CD14-positive monocyte (primary cell): ENCODE measurements around the gene RABEPK. TPM values are rescaled to one million over a fixed set of nuclear protein-coding genes. Genes with fewer than 3 reads are reported as not detected.
"Not testable (repeated sequence)": the region's sequence is repeated elsewhere in the genome, so short reads cannot be mapped to it uniquely, and the experiment has no call there.

Source experiments
- DNase-seq, 3 donors: peaks; one replicate each; pipeline ENCODE4 v3.0.0-alpha.2; 2011 to 2022
- H2AFZ ChIP-seq: 2 replicates; pipeline ENCODE4 v1.6.0; 2012; ENCODE audit warnings: mild to moderate bottlenecking, low read depth, low read length, inconsistent platforms; ENCODE audit not compliant: insufficient read depth, poor library complexity, severe bottlenecking
- H3K27ac ChIP-seq, 2 donors: 1 replicate in 1 of 2; 2 replicates in 1 of 2; pipeline ENCODE4 v1.5.1; 2012 to 2013; ENCODE audit warnings: low read length in 2 of 2, control low read depth in 1 of 2, inconsistent platforms in 1 of 2, low read depth in 1 of 2, mild to moderate bottlenecking in 1 of 2
- H3K27me3 ChIP-seq, 2 donors: one replicate each; pipeline versions ENCODE4 v1.6.0 to v1.6.1; 2011 to 2013; ENCODE audit warnings: low read length in 2 of 2; ENCODE audit not compliant: control insufficient read depth in 2 of 2, insufficient read depth in 2 of 2
- H3K36me3 ChIP-seq, 2 donors: replicated peaks in 1 of 2; 1 replicate in 1 of 2; 2 replicates in 1 of 2; pipeline versions ENCODE4 v1.5.1 to v1.6.1; 2012 to 2013; ENCODE audit warnings: low read length in 2 of 2, control low read depth in 1 of 2, inconsistent platforms in 1 of 2, mild to moderate bottlenecking in 1 of 2; ENCODE audit not compliant: insufficient read depth in 2 of 2, control insufficient read depth in 1 of 2
- H3K4me1 ChIP-seq, 2 donors: 1 replicate in 1 of 2; 2 replicates in 1 of 2; pipeline versions ENCODE4 v1.5.1 to v1.6.1; 2012 to 2013; ENCODE audit warnings: low read length in 2 of 2, control low read depth in 1 of 2, inconsistent platforms in 1 of 2, mild to moderate bottlenecking in 1 of 2, moderate library complexity in 1 of 2; ENCODE audit not compliant: insufficient read depth in 2 of 2, control insufficient read depth in 1 of 2
- H3K4me2 ChIP-seq: replicated peaks from 2 replicates; pipeline ENCODE3; 2012; ENCODE audit warnings: low read length, moderate library complexity, mild to moderate bottlenecking; ENCODE audit not compliant: poor library complexity, severe bottlenecking; ENCODE audit errors: extremely low read depth
- H3K4me3 ChIP-seq, 3 experiments: fragments of 200-600 bp in 1 of 3; sonication (generic) in 1 of 3; replicated peaks in 1 of 3; 1 replicate in 2 of 3; 2 replicates in 1 of 3; pipeline ENCODE4 v1.5.1; 2011 to 2013; ENCODE audit warnings: low read length in 3 of 3, mild to moderate bottlenecking in 3 of 3, control low read depth in 2 of 3, low read depth in 2 of 3, inconsistent platforms in 1 of 3, moderate library complexity in 1 of 3
- H3K79me2 ChIP-seq: 2 replicates; pipeline ENCODE4 v1.6.0; 2012; ENCODE audit warnings: mild to moderate bottlenecking, control low read depth, inconsistent platforms, low read length, moderate library complexity; ENCODE audit not compliant: insufficient read depth
- H3K9ac ChIP-seq: 2 replicates; pipeline ENCODE4 v1.6.0; 2017; ENCODE audit warnings: low read length, mild to moderate bottlenecking; ENCODE audit not compliant: insufficient read depth, poor library complexity, severe bottlenecking
- H3K9me3 ChIP-seq, 2 donors: replicated peaks in 1 of 2; 1 replicate in 1 of 2; 2 replicates in 1 of 2; pipeline versions ENCODE4 v1.5.1 to v1.6.1; 2012 to 2013; ENCODE audit warnings: low read length in 2 of 2, control low read depth in 1 of 2; ENCODE audit not compliant: control insufficient read depth in 1 of 2, insufficient read depth in 1 of 2
- H4K20me1 ChIP-seq: 2 replicates; pipeline ENCODE4 v1.6.0; 2012; ENCODE audit warnings: mild to moderate bottlenecking, low read length, control low read depth, moderate library complexity; ENCODE audit not compliant: insufficient read depth
- H3K27ac Mint-ChIP-seq, 7 donors: one replicate each; pipeline ENCODE4 v1.8.0; 2020; ENCODE audit warnings: mild to moderate bottlenecking in 7 of 7, mixed read lengths in 7 of 7, moderate library complexity in 6 of 7, inconsistent platforms in 2 of 7
- H3K27me3 Mint-ChIP-seq, 3 donors: one replicate each; pipeline ENCODE4 v1.8.0; 2021 to 2022; ENCODE audit warnings: low read depth in 3 of 3, mild to moderate bottlenecking in 3 of 3, mixed read lengths in 3 of 3, moderate library complexity in 3 of 3, inconsistent platforms in 1 of 3
- H3K36me3 Mint-ChIP-seq, 2 donors: one replicate each; pipeline ENCODE4 v1.8.0; 2020; ENCODE audit warnings: mixed read lengths in 2 of 2, inconsistent platforms in 1 of 2, mild to moderate bottlenecking in 1 of 2
- H3K4me1 Mint-ChIP-seq: one replicate; pipeline ENCODE4 v1.8.0; 2020; ENCODE audit warnings: mild to moderate bottlenecking, mixed read lengths
- H3K4me3 Mint-ChIP-seq, 2 donors: one replicate each; pipeline ENCODE4 v1.8.0; 2020; ENCODE audit warnings: mild to moderate bottlenecking in 2 of 2, mixed read lengths in 2 of 2, moderate library complexity in 1 of 2
- H3K9me3 Mint-ChIP-seq, 7 donors: one replicate each; pipeline ENCODE4 v1.8.0; 2020 to 2022; ENCODE audit warnings: mixed read lengths in 7 of 7, mild to moderate bottlenecking in 6 of 7, moderate library complexity in 6 of 7, inconsistent platforms in 2 of 7
- WGBS: methylation state at CpG from one replicate; pipeline ENCODE4 v1.1.5; 2013; ENCODE audit warnings: missing lambda C conversion rate; ENCODE audit not compliant: insufficient coverage; 5-methylcytosine and 5-hydroxymethylcytosine counted together
- intact Hi-C, 2 donors: fragments of 100-400 bp; cut with micrococcal nuclease; formaldehyde crosslinking; loops; one replicate each; pipeline versions ENCODE4 v1.15.0 to v1.15.1; 2023
- polyA plus RNA-seq, 3 donors: library from polyadenylated mRNA; depleted of rRNA in 1 of 3; unstranded in 2 of 3; stranded (reverse) in 1 of 3; fragments of 300-500 nt in 2 of 3; fragments of >200 nt in 1 of 3; fragmentation: Illumina TruSeq in 2 of 3; gene quantifications; 1 replicate in 2 of 3; 2 replicates in 1 of 3; pipeline ENCODE4 v1.2.3, GENCODE V29; 2012 to 2021
- TF ChIP-seq, protein P1 (sequence below): fragments of 200-600 bp; IDR thresholded peaks from one replicate; pipeline ENCODE4 v1.8.0; 2022; ENCODE audit warnings: antibody characterized with exemption, mild to moderate bottlenecking

Gene RABEPK
- polyA plus RNA-seq, 3 donors: 9.5 to 18.5 (median 17.5) TPM

DNA sequence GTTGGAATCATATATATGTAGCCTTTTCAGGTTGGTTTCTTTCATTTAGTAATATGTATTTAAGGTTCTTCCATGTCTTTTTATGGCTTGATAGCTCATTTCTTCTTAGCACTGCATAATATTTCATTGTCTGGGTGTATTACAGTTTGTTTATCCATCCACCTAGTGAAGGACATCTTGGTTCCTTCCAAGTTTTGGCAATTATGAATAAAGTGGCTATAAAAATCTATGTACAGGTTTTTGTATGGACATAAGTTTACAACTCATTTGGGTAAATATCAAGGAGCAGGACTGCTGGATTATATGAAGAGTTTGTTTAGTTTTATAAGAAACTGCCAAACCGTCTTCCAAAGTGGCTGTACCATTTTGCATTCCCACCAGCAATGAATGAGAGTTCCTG is 22.5 kb upstream of the RABEPK start:
- H3K4me2 ChIP-seq: no peak overlapping the region
- no peaks in the 10 kb centered on the region for H3K27me3 ChIP-seq
- Mint-ChIP-seq H3K4me3 (no peak overlapping the region), H3K36me3 (peaks cover 17 to 23% of the 10 kb centered on the region in 2 donors), H3K4me1 (peaks cover 10% of the 10 kb centered on the region), H3K9me3 (no peaks in the 10 kb centered on the region), H3K27me3 (peaks cover 0 to 4% (median 2%) of the 10 kb centered on the region in 3 donors), H3K27ac (no peak overlapping the region)
- TF ChIP-seq, protein P1, sequence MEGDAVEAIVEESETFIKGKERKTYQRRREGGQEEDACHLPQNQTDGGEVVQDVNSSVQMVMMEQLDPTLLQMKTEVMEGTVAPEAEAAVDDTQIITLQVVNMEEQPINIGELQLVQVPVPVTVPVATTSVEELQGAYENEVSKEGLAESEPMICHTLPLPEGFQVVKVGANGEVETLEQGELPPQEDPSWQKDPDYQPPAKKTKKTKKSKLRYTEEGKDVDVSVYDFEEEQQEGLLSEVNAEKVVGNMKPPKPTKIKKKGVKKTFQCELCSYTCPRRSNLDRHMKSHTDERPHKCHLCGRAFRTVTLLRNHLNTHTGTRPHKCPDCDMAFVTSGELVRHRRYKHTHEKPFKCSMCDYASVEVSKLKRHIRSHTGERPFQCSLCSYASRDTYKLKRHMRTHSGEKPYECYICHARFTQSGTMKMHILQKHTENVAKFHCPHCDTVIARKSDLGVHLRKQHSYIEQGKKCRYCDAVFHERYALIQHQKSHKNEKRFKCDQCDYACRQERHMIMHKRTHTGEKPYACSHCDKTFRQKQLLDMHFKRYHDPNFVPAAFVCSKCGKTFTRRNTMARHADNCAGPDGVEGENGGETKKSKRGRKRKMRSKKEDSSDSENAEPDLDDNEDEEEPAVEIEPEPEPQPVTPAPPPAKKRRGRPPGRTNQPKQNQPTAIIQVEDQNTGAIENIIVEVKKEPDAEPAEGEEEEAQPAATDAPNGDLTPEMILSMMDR: no peak
- H3K4me1 ChIP-seq: peaks cover 3 to 5% of the 10 kb centered on the region in 2 donors
- no peak overlapping the region for H3K4me3 ChIP-seq
- WGBS: no CpG with 5 or more reads among the region's 1 CpG
- H3K9ac ChIP-seq: no peak overlapping the region
- no peak overlapping the region for H3K27ac ChIP-seq
- no peaks in the 10 kb centered on the region for H3K9me3 ChIP-seq
- no peak for DNase-seq
- H3K36me3 ChIP-seq: peaks cover 0 to 16% of the 10 kb centered on the region in 2 donors
- peaks cover 100% of the 10 kb centered on the region for H4K20me1 ChIP-seq
- H2AFZ ChIP-seq: no peak overlapping the region
- intact Hi-C loops: no loop called here
- peaks cover 100% of the 10 kb centered on the region for H3K79me2 ChIP-seq

DNA sequence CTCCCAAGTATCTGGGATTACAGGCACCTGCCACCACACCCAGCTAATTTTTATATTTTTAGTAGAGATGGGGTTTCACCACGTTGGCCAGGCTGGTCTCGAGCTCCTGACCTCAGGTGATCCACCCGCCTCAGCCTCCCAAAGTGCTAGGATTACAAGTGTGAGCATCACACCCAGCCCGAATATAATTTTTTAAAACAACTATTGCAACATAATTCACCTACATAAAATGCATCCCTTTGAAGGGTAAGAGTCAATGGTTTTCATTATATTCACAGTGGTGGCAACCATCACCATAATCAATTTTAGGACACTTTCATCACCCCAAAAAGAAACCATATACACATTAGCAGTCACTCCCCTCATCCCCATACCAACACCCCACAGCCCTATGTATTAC is 20.6 kb upstream of the RABEPK start:
- DNase-seq, H3K4me1 ChIP-seq, intact Hi-C loops, H3K27me3 Mint-ChIP-seq, H3K27me3 ChIP-seq, H2AFZ ChIP-seq, H3K9me3 Mint-ChIP-seq, H3K4me3 ChIP-seq, H3K4me3 Mint-ChIP-seq, H3K4me2 ChIP-seq, H3K4me1 Mint-ChIP-seq, H3K9ac ChIP-seq, H3K9me3 ChIP-seq, H3K27ac ChIP-seq: not testable (repeated sequence)
- WGBS: no CpG with 5 or more reads among the region's 4 CpGs
- Histone ChIP-seq H4K20me1 (peaks cover 100% of the 10 kb centered on the region), H3K36me3 (peaks cover 0 to 12% of the 10 kb centered on the region in 2 donors), H3K79me2 (peaks cover 100% of the 10 kb centered on the region)
- H3K36me3 Mint-ChIP-seq: peaks cover 16 to 24% of the 10 kb centered on the region in 2 donors
- H3K27ac Mint-ChIP-seq: peak overlapping the region in 1 of 7 donors; percentile 85
